ENCODE measurements around the gene PHF21A. TPM values are rescaled to one million over a fixed set of nuclear protein-coding genes. Genes with fewer than 3 reads are reported as not detected.
A peak's percentile ranks its signal among the peaks of the same experiment; 100 is the strongest.

PHF21A gene
- total and polyA plus RNA-seq, 2 experiments from 2014 or later = 24.6 to 30.4 TPM

DNA sequence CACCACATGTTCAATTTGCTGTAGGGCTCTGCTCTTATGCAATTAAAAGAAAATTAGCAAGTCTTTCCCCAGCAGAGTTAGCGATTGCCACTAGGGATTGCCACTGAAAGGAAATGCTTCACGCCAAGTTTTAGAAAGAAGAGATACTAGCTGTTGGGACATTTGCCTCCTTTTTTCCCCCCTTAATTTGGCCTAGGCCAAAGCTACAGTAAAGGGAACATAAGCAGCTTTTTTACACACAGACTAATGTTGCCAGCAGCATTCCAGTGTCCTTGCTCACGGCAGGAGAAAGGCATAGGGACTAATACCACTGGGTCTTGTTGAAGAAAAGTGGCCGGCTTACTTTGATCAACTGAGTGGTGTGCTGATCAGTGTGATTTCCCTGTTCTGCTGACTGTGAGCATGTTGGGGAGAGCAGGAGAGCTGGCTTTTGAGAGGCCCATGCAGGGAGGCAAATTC, 71.2 kb downstream of the PHF21A start:
- TF ChIP-seq EZH2 (IDR thresholded peaks at IDR 0.05; ENCODE audit: borderline replicate concordance) (no peak), EZH2phosphoT487 (IDR thresholded peaks at IDR 0.05; ENCODE audit: low read depth, severe bottlenecking, unreplicated experiment) (no peak)
- TF ChIP-seq, protein P1, sequence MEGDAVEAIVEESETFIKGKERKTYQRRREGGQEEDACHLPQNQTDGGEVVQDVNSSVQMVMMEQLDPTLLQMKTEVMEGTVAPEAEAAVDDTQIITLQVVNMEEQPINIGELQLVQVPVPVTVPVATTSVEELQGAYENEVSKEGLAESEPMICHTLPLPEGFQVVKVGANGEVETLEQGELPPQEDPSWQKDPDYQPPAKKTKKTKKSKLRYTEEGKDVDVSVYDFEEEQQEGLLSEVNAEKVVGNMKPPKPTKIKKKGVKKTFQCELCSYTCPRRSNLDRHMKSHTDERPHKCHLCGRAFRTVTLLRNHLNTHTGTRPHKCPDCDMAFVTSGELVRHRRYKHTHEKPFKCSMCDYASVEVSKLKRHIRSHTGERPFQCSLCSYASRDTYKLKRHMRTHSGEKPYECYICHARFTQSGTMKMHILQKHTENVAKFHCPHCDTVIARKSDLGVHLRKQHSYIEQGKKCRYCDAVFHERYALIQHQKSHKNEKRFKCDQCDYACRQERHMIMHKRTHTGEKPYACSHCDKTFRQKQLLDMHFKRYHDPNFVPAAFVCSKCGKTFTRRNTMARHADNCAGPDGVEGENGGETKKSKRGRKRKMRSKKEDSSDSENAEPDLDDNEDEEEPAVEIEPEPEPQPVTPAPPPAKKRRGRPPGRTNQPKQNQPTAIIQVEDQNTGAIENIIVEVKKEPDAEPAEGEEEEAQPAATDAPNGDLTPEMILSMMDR (IDR thresholded peaks at IDR 0.05; ENCODE audit: poor library complexity) = no peak
- Histone ChIP-seq H3K4me3 (no peak overlapping the region), H3K27ac (peak overlapping the region; percentile 40), H3K79me2 (peaks cover 30% of the 10 kb centered on the region), H4K20me1 (ENCODE audit: insufficient read depth, poor library complexity, severe bottlenecking) (no peaks in the 10 kb centered on the region), H3K36me3 (replicated peaks; ENCODE audit: insufficient read depth, low read depth) (no peaks in the 10 kb centered on the region), H3K4me2 (peak overlapping the region; percentile 55), H3K4me1 (ENCODE audit: insufficient read depth) (peaks cover 24% of the 10 kb centered on the region), H3K9me3 (ENCODE audit: low read depth) (no peaks in the 10 kb centered on the region), H2AFZ (no peak overlapping the region), H3K9me2 (replicated peaks; ENCODE audit: insufficient read depth) (no peaks in the 10 kb centered on the region), H3K27me3 (no peaks in the 10 kb centered on the region)
- WGBS (ENCODE audit: low lambda C conversion rate, missing lambda C conversion rate) = 37% methylated on average over 4 of the region's 4 CpGs
- peak; percentile 68 for DNase-seq (ENCODE audit: low spot score)

DNA sequence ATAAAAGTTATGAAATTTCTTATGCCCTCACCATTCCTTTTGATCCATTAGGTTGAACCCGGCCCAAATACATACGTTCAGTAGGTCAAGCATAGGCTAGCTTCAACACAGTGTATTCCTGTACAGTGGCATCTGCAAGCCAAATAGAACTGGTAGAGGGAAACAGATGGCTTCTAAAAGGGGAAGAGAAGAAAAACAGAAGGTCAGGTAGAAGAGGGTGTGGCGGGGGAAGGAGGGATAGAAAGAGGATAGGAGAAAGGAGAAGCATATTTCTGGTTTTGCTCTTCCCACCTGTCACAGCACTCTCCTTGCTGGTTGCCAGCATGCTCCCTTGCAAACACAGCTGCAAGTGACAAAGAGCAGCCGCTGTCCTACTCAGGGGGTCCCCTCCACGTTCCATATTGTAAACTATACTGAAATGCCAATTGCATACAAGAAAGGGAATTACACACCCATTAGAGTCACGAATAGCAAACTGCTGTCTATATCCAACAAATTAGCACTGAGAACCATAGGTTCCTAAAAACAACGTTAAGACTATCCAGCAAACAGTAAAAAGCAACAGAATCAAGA, 71.8 kb downstream of the PHF21A start:
- H3K36me3 ChIP-seq (replicated peaks; ENCODE audit: insufficient read depth, low read depth) = no peaks in the 10 kb centered on the region
- no peak overlapping the region for H3K4me3 ChIP-seq
- H2AFZ ChIP-seq = no peak overlapping the region
- peak overlapping the region; percentile 55 for H3K4me2 ChIP-seq
- no peak for DNase-seq (ENCODE audit: low spot score)
- peaks cover 28% of the 10 kb centered on the region for H3K4me1 ChIP-seq (ENCODE audit: insufficient read depth)
- H3K79me2 ChIP-seq = peaks cover 33% of the 10 kb centered on the region
- H3K9me3 ChIP-seq (ENCODE audit: low read depth) = no peaks in the 10 kb centered on the region
- 71% methylated on average over 7 of the region's 7 CpGs for WGBS (ENCODE audit: low lambda C conversion rate, missing lambda C conversion rate)
- H3K27ac ChIP-seq = peak overlapping the region; percentile 40
- TF ChIP-seq EZH2phosphoT487 (IDR thresholded peaks at IDR 0.05; ENCODE audit: low read depth, severe bottlenecking, unreplicated experiment) = no peak
- TF ChIP-seq, protein P1 (IDR thresholded peaks at IDR 0.05; ENCODE audit: poor library complexity) = no peak
- no peak for TF ChIP-seq EZH2 (IDR thresholded peaks at IDR 0.05; ENCODE audit: borderline replicate concordance)
- H3K27me3 ChIP-seq = no peaks in the 10 kb centered on the region
- no peaks in the 10 kb centered on the region for H3K9me2 ChIP-seq (replicated peaks; ENCODE audit: insufficient read depth)
- H4K20me1 ChIP-seq (ENCODE audit: insufficient read depth, poor library complexity, severe bottlenecking) = no peaks in the 10 kb centered on the region

DNA sequence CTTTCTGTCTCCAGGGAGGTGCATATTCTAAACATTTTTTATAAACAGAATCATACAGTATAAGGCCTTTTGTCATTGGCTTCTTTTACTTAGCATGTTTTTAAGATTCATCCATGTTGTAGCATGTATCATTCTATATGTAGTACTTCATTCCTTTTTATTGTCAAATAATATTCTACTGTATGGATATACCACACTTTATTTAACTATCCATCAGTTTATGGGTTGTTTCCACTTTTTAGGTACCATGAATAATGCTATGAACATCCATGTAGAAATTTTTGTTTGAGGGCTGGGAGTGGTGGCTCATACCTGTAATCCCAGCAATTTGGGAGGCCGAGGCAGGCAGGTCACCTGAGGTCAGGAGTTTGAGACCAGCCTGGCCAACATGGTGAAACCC, 73.1 kb downstream of the PHF21A start:
- Histone ChIP-seq H2AFZ (no peak overlapping the region), H3K36me3 (replicated peaks; ENCODE audit: insufficient read depth, low read depth) (no peaks in the 10 kb centered on the region), H3K4me3 (no peak overlapping the region), H3K9me2 (replicated peaks; ENCODE audit: insufficient read depth) (no peaks in the 10 kb centered on the region), H3K27ac (no peak overlapping the region), H3K79me2 (peaks cover 33% of the 10 kb centered on the region), H4K20me1 (ENCODE audit: insufficient read depth, poor library complexity, severe bottlenecking) (no peaks in the 10 kb centered on the region), H3K27me3 (no peaks in the 10 kb centered on the region), H3K4me2 (no peak overlapping the region), H3K9me3 (ENCODE audit: low read depth) (no peaks in the 10 kb centered on the region), H3K4me1 (ENCODE audit: insufficient read depth) (peaks cover 30% of the 10 kb centered on the region)
- no peak for TF ChIP-seq EZH2 (IDR thresholded peaks at IDR 0.05; ENCODE audit: borderline replicate concordance)
- TF ChIP-seq, protein P1 (IDR thresholded peaks at IDR 0.05; ENCODE audit: poor library complexity) = no peak
- no peak for TF ChIP-seq EZH2phosphoT487 (IDR thresholded peaks at IDR 0.05; ENCODE audit: low read depth, severe bottlenecking, unreplicated experiment)
- no peak for DNase-seq (ENCODE audit: low spot score)
- 88% methylated on average over 1 of the region's 1 CpG for WGBS (ENCODE audit: low lambda C conversion rate, missing lambda C conversion rate)
